Hematopoietic multipotent progenitor cell (in vitro differentiated cells): ENCODE results near the gene KRTAP27-1. TPM values are rescaled to one million over a fixed set of nuclear protein-coding genes. Genes with fewer than 3 reads are reported as not detected.

Source experiments
- DNase-seq, 3 donors: peaks; one replicate each; pipeline ENCODE4 v3.0.0-alpha.2; 2011 to 2015; ENCODE audit warnings: low read depth in 2 of 3, low spot score in 2 of 3
- small RNA-seq: library from RNA; depleted of rRNA; stranded (forward); fragments of <200 nt; gene quantifications from one replicate; pipeline ENCODE3, GENCODE V24; 2012
- total RNA-seq: library from RNA; depleted of rRNA; stranded (reverse); fragments of >200 nt; gene quantifications from one replicate; pipeline ENCODE4 v1.2.3, GENCODE V29; 2012

The KRTAP27-1 gene
- total RNA-seq, 1 donor, result not detected

- DNase-seq, result no peak
Measured at GRCh38 chr21:30305136-30305535, 32.4 kb downstream of the KRTAP27-1 start.

- DNase-seq, result no peak
Measured at GRCh38 chr21:30289215-30289614, 48.3 kb downstream of the KRTAP27-1 start, which contains the start of gene KRTAP25-1. TSS of gene KRTAP25-1 (minus strand) at chr21:30289514. CDS start at chr21:30289490, 24 bp downstream.

Small RNAs within 50 kb of the gene (small RNA-seq; reads per million reads assigned to genes)
- gene KRTAP23-1 (not detected), gene MIR4327 (not detected)

Other genes starting within 250 kb of the KRTAP27-1 start
- not detected for gene CLDN17, start 170.9 kb downstream of the KRTAP27-1 start, total RNA-seq
- gene CLDN8, start 121.6 kb downstream of the KRTAP27-1 start, total RNA-seq, result not detected
- not detected for gene KRTAP24-1, start 54.7 kb downstream of the KRTAP27-1 start, total RNA-seq
- not detected for gene KRTAP25-1, start 48.2 kb downstream of the KRTAP27-1 start, total RNA-seq
- not detected for gene KRTAP26-1, start 17.4 kb downstream of the KRTAP27-1 start, total RNA-seq
- gene KRTAP23-1, start 10.9 kb upstream of the KRTAP27-1 start, total RNA-seq, result not detected
- not detected for gene KRTAP13-2, start 34.6 kb upstream of the KRTAP27-1 start, total RNA-seq
- 0.27 TPM for gene KRTAP13-1, start 58.3 kb upstream of the KRTAP27-1 start, total RNA-seq
- not detected for gene KRTAP13-3, start 88.2 kb upstream of the KRTAP27-1 start, total RNA-seq
- not detected for gene KRTAP13-4, start 92.5 kb upstream of the KRTAP27-1 start, total RNA-seq
- not detected for gene KRTAP15-1, start 102.6 kb upstream of the KRTAP27-1 start, total RNA-seq
- gene KRTAP19-1, start 142.7 kb upstream of the KRTAP27-1 start, total RNA-seq, result not detected
- gene KRTAP19-2, start 149.7 kb upstream of the KRTAP27-1 start, total RNA-seq, result not detected
- gene KRTAP19-3, start 154.3 kb upstream of the KRTAP27-1 start, total RNA-seq, result not detected
- gene KRTAP19-4, start 159.5 kb upstream of the KRTAP27-1 start, total RNA-seq, result not detected
- not detected for gene KRTAP19-5, start 164.4 kb upstream of the KRTAP27-1 start, total RNA-seq
- not detected for gene KRTAP19-6, start 204.2 kb upstream of the KRTAP27-1 start, total RNA-seq
- not detected for gene KRTAP19-7, start 223.6 kb upstream of the KRTAP27-1 start, total RNA-seq